Kidney (tissue), 14 donors: ENCODE results near the gene FHL1. TPM values are rescaled to one million over a fixed set of nuclear protein-coding genes. Genes with fewer than 3 reads are reported as not detected.
A peak's percentile ranks its signal among the peaks of the same experiment; 100 is the strongest.

ENCODE experiments used
- DNase-seq, 5 donors: peaks; one replicate each; pipeline ENCODE4 v3.0.0-alpha.2; 2013 to 2020
- FAIRE-seq: peaks from 2 replicates; lab custom pipeline; 2012; peaks lifted over from hg19 to GRCh38; lab: Jason Lieb, UNC
- H3K27ac ChIP-seq, 2 donors: one replicate each; pipeline ENCODE4 v1.7.0; 2013; ENCODE audit warnings: low read depth in 2 of 2, low read length in 2 of 2, inconsistent platforms in 1 of 2
- H3K27me3 ChIP-seq: one replicate; pipeline ENCODE4 v1.7.1; 2013; ENCODE audit warnings: low read length, inconsistent platforms; ENCODE audit not compliant: control insufficient read depth, insufficient read depth
- H3K36me3 ChIP-seq, 3 donors: one replicate each; pipeline versions ENCODE4 v1.7.0 to v1.7.1; 2013; ENCODE audit warnings: low read length in 3 of 3, control low read depth in 1 of 3, inconsistent platforms in 1 of 3; ENCODE audit not compliant: insufficient read depth in 3 of 3, control insufficient read depth in 2 of 3
- H3K4me1 ChIP-seq, 3 donors: one replicate each; pipeline versions ENCODE4 v1.7.0 to v1.7.1; 2013; ENCODE audit warnings: low read length in 3 of 3, inconsistent platforms in 1 of 3, low read depth in 1 of 3; ENCODE audit not compliant: control insufficient read depth in 2 of 3, insufficient read depth in 2 of 3
- H3K4me3 ChIP-seq, 3 donors: one replicate each; pipeline versions ENCODE4 v1.7.0 to v1.8.1; 2013; ENCODE audit warnings: low read length in 3 of 3, control low read depth in 1 of 3, inconsistent platforms in 1 of 3
- H3K9ac ChIP-seq, 3 donors: one replicate each; pipeline versions ENCODE4 v1.7.0 to v1.7.1; 2013; ENCODE audit warnings: low read length in 3 of 3, control low read depth in 1 of 3, inconsistent platforms in 1 of 3
- H3K9me3 ChIP-seq, 3 donors: one replicate each; pipeline versions ENCODE4 v1.7.0 to v1.7.1; 2013; ENCODE audit warnings: low read length in 3 of 3, control low read depth in 1 of 3, inconsistent platforms in 1 of 3; ENCODE audit not compliant: control insufficient read depth in 2 of 3, insufficient read depth in 1 of 3
- CTCF ChIP-seq: IDR thresholded peaks from 3 replicates; pipeline ENCODE4 v1.5.1; 2012; ENCODE audit warnings: mild to moderate bottlenecking, moderate library complexity, borderline replicate concordance; ENCODE audit not compliant: insufficient read depth; ENCODE audit errors: extremely low read depth
- intact Hi-C: fragments of 100-400 bp; cut with DNase I; formaldehyde crosslinking; loops from one replicate; pipeline ENCODE4 v1.11.1; 2022
- polyA plus RNA-seq: library from polyadenylated mRNA; stranded (reverse); fragments of 350-450 nt; fragmentation: Illumina TruSeq; extraction: RNeasy Lipid Tissue Mini Kit (QIAGEN cat#74804); gene quantifications from one replicate; pipeline ENCODE4 v1.2.3, GENCODE V29; 2014; ENCODE audit warnings: low read depth, low replicate concordance; ENCODE audit not compliant: insufficient read depth
- total RNA-seq: library from RNA; stranded (reverse); fragmentation: NEBNext Ultra II Directional; extraction: Animal tissue kit (Norgen Biotek cat#: 25700); gene quantifications from one replicate; pipeline ENCODE4 v1.2.1, GENCODE V29; 2021
- donor health status: control.
- donor health status: control.
- donor health status: control.
- donor health status: control.
- donor health status: control.
- donor health status: DM: yes; HTN: yes; CAD: no.
- donor health status: Normal renal cell carcinoma (clear cell type).

Gene FHL1
- total and polyA plus RNA-seq, 2 donors from 2014 or later = 44.0 to 168 TPM

DNA sequence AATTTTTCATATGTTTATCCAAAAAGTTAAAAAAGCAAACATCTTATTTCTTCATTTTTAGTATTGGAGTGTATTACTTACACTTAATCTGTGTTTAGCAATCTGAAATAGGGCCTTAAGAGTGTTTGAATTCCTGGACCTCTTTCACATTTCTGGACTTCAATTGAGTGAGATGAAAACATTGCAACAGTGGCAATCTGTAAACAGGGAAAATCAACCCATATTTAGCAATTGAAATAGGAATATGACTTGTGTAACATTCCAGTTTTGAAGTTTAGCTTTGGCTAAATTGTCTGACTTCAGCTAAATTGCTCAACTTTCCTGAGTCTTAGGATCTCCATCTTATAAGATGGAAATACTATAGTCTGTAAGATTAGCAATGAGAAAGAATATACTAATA is 34.6 kb upstream of the FHL1 start:
- DNase-seq = no peak
- Histone ChIP-seq H3K9ac (no peak overlapping the region), H3K9me3 (no peaks in the 10 kb centered on the region), H3K36me3 (no peaks in the 10 kb centered on the region), H3K4me1 (no peaks in the 10 kb centered on the region), H3K4me3 (no peak overlapping the region), H3K27ac (no peak overlapping the region), H3K27me3 (no peaks in the 10 kb centered on the region)
- intact Hi-C loops = no loop called here
- FAIRE-seq = peak; percentile 49
- no peak for TF ChIP-seq CTCF

DNA sequence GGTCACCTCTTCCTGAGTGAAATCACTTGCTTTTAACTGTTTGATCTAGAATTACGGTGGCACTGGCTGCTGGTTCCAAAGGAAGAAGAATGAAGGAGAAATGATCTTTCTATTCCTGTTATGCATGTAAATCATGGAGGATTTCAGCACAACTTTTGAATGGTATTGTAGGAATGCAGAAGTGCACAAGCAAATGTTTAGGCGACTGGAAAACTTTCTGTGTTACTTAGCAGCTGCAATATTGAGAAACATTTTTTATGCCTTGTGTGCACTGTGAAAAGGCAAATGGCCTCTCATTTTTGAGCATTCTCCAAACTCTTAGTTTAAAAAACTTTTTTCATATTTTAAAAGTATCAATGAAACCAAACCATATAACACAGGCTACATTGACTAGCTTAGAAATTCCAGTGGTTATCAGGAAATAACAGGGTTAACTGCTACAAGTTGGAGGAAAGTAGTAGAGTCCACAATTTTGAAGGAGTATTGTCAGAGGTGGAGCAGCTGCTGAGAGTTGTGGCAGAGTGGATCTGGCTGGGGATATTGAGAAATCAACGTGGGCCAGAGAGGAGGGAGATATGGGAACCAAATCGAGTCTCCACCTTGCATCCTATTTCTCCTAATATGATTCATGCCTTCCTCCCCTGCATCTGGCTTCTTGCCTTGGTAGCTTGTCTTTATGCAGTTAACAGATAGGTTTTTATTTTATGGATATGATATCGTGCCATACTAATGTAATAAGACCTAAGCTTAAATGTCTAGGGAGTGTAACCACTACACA is 32.0 kb upstream of the FHL1 start:
- no peaks in the 10 kb centered on the region for H3K27me3 ChIP-seq
- intact Hi-C loops = no loop called here
- H3K27ac ChIP-seq = no peak overlapping the region

DNA sequence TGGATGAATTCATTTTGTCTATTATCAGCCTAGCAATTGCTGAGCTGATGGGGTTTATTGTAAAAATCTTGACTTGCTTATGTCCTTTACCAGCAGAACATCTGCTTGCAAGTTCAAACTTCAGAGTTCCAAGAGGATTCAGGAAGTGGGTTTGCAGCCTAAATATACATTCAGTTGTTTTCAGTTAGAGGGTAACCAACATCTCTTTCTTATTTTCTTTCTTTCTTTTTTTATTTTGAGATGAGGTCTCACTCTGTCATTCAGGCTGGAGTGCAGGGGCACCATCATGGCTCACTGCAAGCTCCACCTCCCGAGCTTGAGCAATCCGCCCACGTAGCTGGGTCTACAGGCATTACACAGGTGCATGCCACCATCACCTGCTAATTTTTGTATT is 31.4 kb upstream of the FHL1 start:
- Histone ChIP-seq H3K4me3 (no peak overlapping the region), H3K9me3 (no peaks in the 10 kb centered on the region), H3K27ac (no peak overlapping the region), H3K9ac (no peak overlapping the region), H3K4me1 (no peaks in the 10 kb centered on the region), H3K36me3 (no peaks in the 10 kb centered on the region), H3K27me3 (no peaks in the 10 kb centered on the region)
- TF ChIP-seq CTCF = no peak
- intact Hi-C loops = no loop called here
- no peak for FAIRE-seq
- DNase-seq = no peak

More for the DNA sequence above, 32.0 kb upstream of the FHL1 start:
- no peaks in the 10 kb centered on the region for H3K4me1 ChIP-seq
- TF ChIP-seq CTCF = no peak
- no peak overlapping the region for H3K9ac ChIP-seq
- H3K4me3 ChIP-seq = no peak overlapping the region
- no peak for FAIRE-seq
- DNase-seq = peak in 1 of 5 donors; percentile 26
- H3K9me3 ChIP-seq = no peaks in the 10 kb centered on the region
- no peaks in the 10 kb centered on the region for H3K36me3 ChIP-seq
